Common myeloid progenitor, CD34-positive (primary cell): ENCODE measurements around the gene POLR2A.

Source experiments
- CTCF ChIA-PET: fragments of 350-600 bp; sonication (Branson Sonifier 250); formaldehyde crosslinking; loops from one replicate; lab custom pipeline; 2021; ENCODE audit warnings: antibody characterized with exemption; lab: Charles Lee
- POLR2A ChIA-PET: fragments of 350-600 bp; sonication (Branson Sonifier 250); formaldehyde crosslinking; loops from one replicate; lab custom pipeline; 2021; ENCODE audit warnings: antibody characterized with exemption; lab: Charles Lee
- DNase-seq, 3 donors: peaks; one replicate each; pipeline versions ENCODE4 v3.0.0 to v3.0.0-alpha.2; 2013
- H3K27ac ChIP-seq, 2 experiments: 1 replicate in 1 of 2; 2 replicates in 1 of 2; pipeline ENCODE4 v1.7.0; 2013; ENCODE audit warnings: inconsistent platforms in 2 of 2, low read length in 2 of 2, mild to moderate bottlenecking in 2 of 2, low read depth in 1 of 2, moderate library complexity in 1 of 2; ENCODE audit not compliant: severe bottlenecking in 2 of 2, insufficient read depth in 1 of 2, poor library complexity in 1 of 2
- H3K27me3 ChIP-seq, 5 experiments: replicated peaks in 2 of 5; 1 replicate in 3 of 5; 2 replicates in 2 of 5; pipeline versions ENCODE4 v1.6.1 to v1.7.0; 2013; ENCODE audit warnings: low read length in 4 of 5, mild to moderate bottlenecking in 2 of 5, moderate library complexity in 2 of 5, inconsistent platforms in 1 of 5; ENCODE audit not compliant: insufficient read depth in 5 of 5, control insufficient read depth in 4 of 5
- H3K36me3 ChIP-seq, 4 experiments: 1 replicate in 2 of 4; 2 replicates in 2 of 4; pipeline versions ENCODE4 v1.6.1 to v1.7.0; 2013; ENCODE audit warnings: low read length in 3 of 4, control low read depth in 1 of 4, mild to moderate bottlenecking in 1 of 4; ENCODE audit not compliant: control insufficient read depth in 4 of 4, insufficient read depth in 4 of 4
- H3K4me1 ChIP-seq, 4 experiments: 1 replicate in 3 of 4; 2 replicates in 1 of 4; pipeline versions ENCODE4 v1.6.1 to v1.7.1; 2013; ENCODE audit warnings: low read length in 3 of 4, mild to moderate bottlenecking in 3 of 4, control low read depth in 1 of 4, inconsistent platforms in 1 of 4, moderate library complexity in 1 of 4; ENCODE audit not compliant: control insufficient read depth in 4 of 4, insufficient read depth in 4 of 4; ENCODE audit errors: control extremely low read depth in 1 of 4
- H3K4me3 ChIP-seq, 7 experiments: 1 replicate in 4 of 7; 2 replicates in 3 of 7; pipeline versions ENCODE4 v1.5.1 to v1.7.0; 2013; ENCODE audit warnings: mild to moderate bottlenecking in 7 of 7, low read length in 6 of 7, moderate library complexity in 6 of 7, inconsistent platforms in 2 of 7, low read depth in 2 of 7, control low read depth in 1 of 7; ENCODE audit not compliant: insufficient read depth in 4 of 7, control insufficient read depth in 1 of 7; ENCODE audit errors: extremely low read depth in 1 of 7
- H3K9me3 ChIP-seq, 5 experiments: 1 replicate in 4 of 5; 2 replicates in 1 of 5; pipeline versions ENCODE4 v1.6.1 to v1.7.1; 2013; ENCODE audit warnings: low read length in 4 of 5, mild to moderate bottlenecking in 2 of 5, inconsistent platforms in 1 of 5, low read depth in 1 of 5, moderate library complexity in 1 of 5; ENCODE audit not compliant: control insufficient read depth in 4 of 5, insufficient read depth in 2 of 5; ENCODE audit errors: control extremely low read depth in 1 of 5
- WGBS: methylation state at CpG from one replicate; pipeline ENCODE4 v1.1.5; 2013; ENCODE audit not compliant: insufficient coverage; 5-methylcytosine and 5-hydroxymethylcytosine counted together

POLR2A gene

GRCh38 chr17:7544911-7545310 lies 60.7 kb downstream of the POLR2A start:
- Histone ChIP-seq H3K27me3 (no peaks in the 10 kb centered on the region), H3K27ac (no peak overlapping the region), H3K4me1 (peaks cover 3 to 20% (median 18%) of the 10 kb centered on the region in 4 experiments), H3K4me3 (no peak overlapping the region), H3K36me3 (no peaks in the 10 kb centered on the region), H3K9me3 (no peaks in the 10 kb centered on the region)
- POLR2A ChIA-PET: no interaction called here
- no peak for DNase-seq
- 50% methylated on average over 2 of the region's 6 CpGs for WGBS
- CTCF ChIA-PET: interaction anchor here (7.2 to 21.7 kb wide), 2 partner anchors 16 to 30 kb away, joined by 35 to 515 read pairs; partner anchors contain the start of gene SENP3

GRCh38 chr17:7548585-7549400 lies 64.6 kb downstream of the POLR2A start, which contains the start of gene TNFSF12:
TSS of gene TNFSF12 (plus strand) at chr17:7549058. CDS start at chr17:7549154, 96 bp downstream.
- DNase-seq: peak in 2 of 3 donors; percentile 67 to 78
- Histone ChIP-seq H3K27me3 (no peaks in the 10 kb centered on the region), H3K27ac (peak within 1 kb of the TSS in 1 of 2 experiments; percentile 43), H3K36me3 (peaks cover 0 to 4% (median 0%) of the 10 kb centered on the region in 4 experiments), H3K4me1 (peaks cover 5 to 58% (median 52%) of the 10 kb centered on the region in 4 experiments), H3K9me3 (no peaks in the 10 kb centered on the region), H3K4me3 (peak within 1 kb of the TSS; percentile 27 to 83 (median 64))
- WGBS: 0% methylated on average over 49 of the region's 65 CpGs
- CTCF ChIA-PET: interaction anchor here (0.8 to 21.7 kb wide), 7 partner anchors 12 to 55 kb away, joined by 3 to 515 read pairs (median 3); partner anchors contain the start of gene SENP3
- POLR2A ChIA-PET: interaction anchor here (2.0 kb wide), 1 partner anchor 10 kb away, joined by 9 read pairs; the partner anchor contains the start of gene TNFSF13
